Neural progenitor cell (in vitro differentiated cells): ENCODE measurements around the gene EIF3I. TPM values are rescaled to one million over a fixed set of nuclear protein-coding genes. Genes with fewer than 3 reads are reported as not detected.

ENCODE experiments used
- DNase-seq: peaks from one replicate; pipeline ENCODE4 v3.0.0-alpha.2; 2016; ENCODE audit warnings: low spot score
- H2AFZ ChIP-seq: fragments of 200-600 bp; sonication (generic); replicated peaks from 2 replicates; pipeline ENCODE4 v1.6.1; 2016; ENCODE audit warnings: antibody characterized with exemption
- H3F3A ChIP-seq: fragments of 200-600 bp; sonication (generic); 2 replicates; pipeline ENCODE4 v1.6.1; 2016; ENCODE audit warnings: antibody characterized with exemption, low read depth
- H3K27ac ChIP-seq: fragments of 200-600 bp; sonication (generic); 2 replicates; pipeline ENCODE4 v1.5.1; 2016; ENCODE audit warnings: mild to moderate bottlenecking
- H3K27me3 ChIP-seq: fragments of 200-600 bp; sonication (generic); 2 replicates; pipeline ENCODE4 v1.6.1; 2016; ENCODE audit warnings: mild to moderate bottlenecking, moderate library complexity
- H3K36me3 ChIP-seq: fragments of 200-600 bp; sonication (generic); 2 replicates; pipeline ENCODE4 v1.5.1; 2016
- H3K4me1 ChIP-seq: fragments of 200-600 bp; sonication (generic); 2 replicates; pipeline ENCODE4 v1.6.1; 2016; ENCODE audit warnings: mixed run types
- H3K4me2 ChIP-seq: fragments of 200-600 bp; sonication (generic); 2 replicates; pipeline ENCODE4 v1.6.1; 2016
- H3K4me3 ChIP-seq: fragments of 200-600 bp; sonication (generic); 2 replicates; pipeline ENCODE4 v1.5.1; 2016
- H3K79me2 ChIP-seq: fragments of 200-600 bp; sonication (generic); 2 replicates; pipeline ENCODE4 v1.6.1; 2016; ENCODE audit warnings: low read depth
- H3K9ac ChIP-seq: fragments of 200-600 bp; sonication (generic); 2 replicates; pipeline ENCODE4 v1.6.1; 2016
- H3K9me3 ChIP-seq: fragments of 200-600 bp; sonication (generic); 2 replicates; pipeline ENCODE4 v1.5.1; 2016; ENCODE audit warnings: low read depth
- H4K20me1 ChIP-seq: fragments of 200-600 bp; sonication (generic); 2 replicates; pipeline ENCODE4 v1.6.1; 2016; ENCODE audit warnings: low read depth
- H3K27ac Mint-ChIP-seq: 3 replicates; pipeline ENCODE4 v1.8.0; 2021; ENCODE audit warnings: mixed read lengths
- H3K27me3 Mint-ChIP-seq: 2 replicates; pipeline ENCODE4 v1.8.0; 2022; ENCODE audit warnings: low read depth, mild to moderate bottlenecking, inconsistent platforms, moderate library complexity, mixed read lengths; ENCODE audit not compliant: insufficient read depth
- H3K36me3 Mint-ChIP-seq: 3 replicates; pipeline ENCODE4 v1.8.0; 2021; ENCODE audit warnings: mixed read lengths
- H3K4me1 Mint-ChIP-seq: 3 replicates; pipeline ENCODE4 v1.8.0; 2021; ENCODE audit warnings: mixed read lengths
- H3K4me3 Mint-ChIP-seq: 3 replicates; pipeline ENCODE4 v1.8.0; 2021; ENCODE audit warnings: mild to moderate bottlenecking, moderate library complexity, mixed read lengths
- H3K9me3 Mint-ChIP-seq: 3 replicates; pipeline ENCODE4 v1.8.0; 2020; ENCODE audit warnings: mixed read lengths
- CTCF ChIP-seq: fragments of 200-600 bp; sonication (generic); IDR thresholded peaks from 2 replicates; pipeline ENCODE4 v1.5.1; 2017; ENCODE audit warnings: antibody characterized with exemption, mild to moderate bottlenecking
- EZH2 ChIP-seq: fragments of 200-600 bp; sonication (generic); IDR thresholded peaks from 2 replicates; pipeline ENCODE4 v1.6.1; 2017; ENCODE audit warnings: antibody characterized with exemption, mild to moderate bottlenecking, moderate library complexity
- EZH2phosphoT487 ChIP-seq: fragments of 200-600 bp; sonication (generic); IDR thresholded peaks from 2 replicates; pipeline ENCODE4 v1.6.1; 2017; ENCODE audit warnings: antibody characterized with exemption
- total RNA-seq: library from RNA; depleted of rRNA; stranded (reverse); fragments of >200 nt; gene quantifications from 2 replicates; pipeline ENCODE4 v1.2.3, GENCODE V29; 2015; ENCODE audit warnings: low replicate concordance

Gene EIF3I
- total RNA-seq, 1 donor from 2014 or later, result 204 TPM

DNA sequence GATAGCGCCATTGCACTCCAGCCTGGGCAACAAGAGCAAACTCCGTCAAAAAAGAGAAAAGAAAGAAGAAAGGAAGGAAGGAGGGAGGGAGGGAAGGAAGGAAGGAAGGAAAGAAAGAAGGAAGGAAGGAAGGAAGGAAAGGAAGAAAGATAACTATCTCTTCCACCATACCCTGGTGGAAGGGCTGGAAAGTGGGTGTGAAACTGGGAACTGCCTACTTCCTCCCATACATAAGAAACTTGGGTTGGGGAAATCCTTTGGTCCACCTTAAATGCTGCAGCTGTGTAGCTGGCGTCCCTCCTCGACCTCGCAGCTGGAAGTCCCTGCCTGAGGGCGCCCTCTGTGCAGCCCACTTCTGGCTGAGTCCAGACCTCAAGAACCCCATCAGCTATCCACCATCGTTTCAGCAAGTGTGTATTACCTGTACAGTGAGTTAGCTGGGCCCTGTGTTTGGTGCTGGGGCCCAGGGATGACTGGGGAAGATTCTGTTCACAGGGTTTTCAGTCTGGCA is 20.2 kb downstream of the EIF3I start:
- Histone ChIP-seq H3K36me3 (no peaks in the 10 kb centered on the region), H2AFZ (no peak overlapping the region), H3K79me2 (peaks cover 31% of the 10 kb centered on the region), H3K4me1 (peaks cover 28% of the 10 kb centered on the region), H3K4me3 (peak overlapping the region; percentile 32), H4K20me1 (no peaks in the 10 kb centered on the region), H3K27me3 (no peaks in the 10 kb centered on the region), H3K9ac (no peak overlapping the region), H3K4me2 (peak overlapping the region; percentile 73), H3K9me3 (no peaks in the 10 kb centered on the region), H3K27ac (no peak overlapping the region), H3F3A (peaks cover 45% of the 10 kb centered on the region)
- no peak for TF ChIP-seq EZH2phosphoT487
- TF ChIP-seq CTCF, result no peak
- TF ChIP-seq EZH2, result no peak
- Mint-ChIP-seq H3K4me3 (peak overlapping the region; percentile 91), H3K36me3 (no peaks in the 10 kb centered on the region), H3K27me3 (peaks cover 8% of the 10 kb centered on the region), H3K4me1 (peaks cover 24% of the 10 kb centered on the region), H3K27ac (no peak overlapping the region), H3K9me3 (no peaks in the 10 kb centered on the region)
- DNase-seq, result peak; percentile 54

- Mint-ChIP-seq H3K4me1 (peaks cover 31% of the 10 kb centered on the region), H3K36me3 (no peaks in the 10 kb centered on the region), H3K9me3 (no peaks in the 10 kb centered on the region), H3K4me3 (peak within 1 kb of the TSS; percentile 15), H3K27ac (no peak within 1 kb of the TSS), H3K27me3 (peaks cover 7% of the 10 kb centered on the region)
- Histone ChIP-seq H3F3A (peaks cover 35% of the 10 kb centered on the region), H3K36me3 (no peaks in the 10 kb centered on the region), H3K4me2 (no peak within 1 kb of the TSS), H3K9me3 (no peaks in the 10 kb centered on the region), H3K4me3 (no peak within 1 kb of the TSS), H2AFZ (no peak within 1 kb of the TSS), H3K27me3 (no peaks in the 10 kb centered on the region), H3K4me1 (peaks cover 24% of the 10 kb centered on the region), H3K27ac (no peak within 1 kb of the TSS), H4K20me1 (no peaks in the 10 kb centered on the region), H3K79me2 (peaks cover 7% of the 10 kb centered on the region), H3K9ac (no peak within 1 kb of the TSS)
- no peak for DNase-seq
- TF ChIP-seq EZH2 (no peak), EZH2phosphoT487 (no peak), CTCF (no peak)
These were observed 24.7 kb downstream of the EIF3I start, which contains the start of gene FAM167B for GRCh38 chr1:32246888-32247273. TSS of gene FAM167B (plus strand) at chr1:32247222. CDS start at chr1:32247422, 200 bp downstream.

- Histone ChIP-seq H4K20me1 (no peaks in the 10 kb centered on the region), H3K27ac (no peak overlapping the region), H3F3A (peaks cover 29% of the 10 kb centered on the region), H3K9ac (no peak overlapping the region), H3K4me2 (no peak overlapping the region), H3K4me1 (peaks cover 18% of the 10 kb centered on the region), H2AFZ (no peak overlapping the region), H3K79me2 (peaks cover 5% of the 10 kb centered on the region), H3K36me3 (no peaks in the 10 kb centered on the region), H3K27me3 (no peaks in the 10 kb centered on the region), H3K9me3 (no peaks in the 10 kb centered on the region), H3K4me3 (no peak overlapping the region)
- no peaks in the 10 kb centered on the region for H3K36me3 Mint-ChIP-seq
- H3K4me3 Mint-ChIP-seq, result peak overlapping the region; percentile 15
- TF ChIP-seq CTCF (no peak), EZH2phosphoT487 (no peak), EZH2 (no peak)
- H3K4me1 Mint-ChIP-seq, result peaks cover 27% of the 10 kb centered on the region
- H3K9me3 Mint-ChIP-seq, result no peaks in the 10 kb centered on the region
- no peak for DNase-seq
- no peak overlapping the region for H3K27ac Mint-ChIP-seq
- peaks cover 7% of the 10 kb centered on the region for H3K27me3 Mint-ChIP-seq
These were observed 25.2 kb downstream of the EIF3I start for GRCh38 chr1:32247452-32247851.
